ENCODE measurements around the gene TSPEAR.

GRCh38 chr21:44454058-44454457 lies 257.3 kb downstream of the TSPEAR start:
- no peak for TF ChIP-seq CTCF (conservative IDR thresholded peaks at IDR 0.05 in 1 of 2, IDR thresholded peaks at IDR 0.05 in 1 of 2; ENCODE audit: low read depth in 1 of 2, low read length in 2 of 2)
- no peak for TF ChIP-seq EZH2 (IDR thresholded peaks at IDR 0.05; ENCODE audit: low read length, missing control alignments)

Data from fibroblast of lung (primary cell).